ENCODE data around the gene KLHL11.
"Not testable (repeated sequence)": the region's sequence is repeated elsewhere in the genome, so short reads cannot be mapped to it uniquely, and the experiment has no call there.

KLHL11 gene

DNA sequence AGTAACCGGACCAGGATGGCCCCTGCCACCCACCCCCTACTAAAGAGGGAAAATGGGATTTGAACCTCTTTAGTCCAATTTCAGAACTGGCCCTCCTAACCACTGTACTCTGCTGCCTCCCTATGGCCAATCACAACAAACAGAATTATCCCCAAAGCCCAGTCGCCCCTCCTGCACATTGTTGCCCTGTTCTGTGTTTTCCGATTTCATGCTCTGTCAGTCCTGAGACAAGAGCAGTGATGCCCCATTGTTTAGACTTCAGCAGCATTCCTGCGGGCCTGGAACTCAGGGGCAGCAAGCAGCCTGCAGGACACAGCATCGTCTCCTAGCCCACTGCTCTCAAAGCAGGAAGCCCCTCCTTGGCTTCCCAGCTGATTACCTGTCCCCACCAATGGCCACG lies 20.5 kb upstream of the KLHL11 start:
- DNase-seq (ENCODE audit: low read depth): no peak

DNA sequence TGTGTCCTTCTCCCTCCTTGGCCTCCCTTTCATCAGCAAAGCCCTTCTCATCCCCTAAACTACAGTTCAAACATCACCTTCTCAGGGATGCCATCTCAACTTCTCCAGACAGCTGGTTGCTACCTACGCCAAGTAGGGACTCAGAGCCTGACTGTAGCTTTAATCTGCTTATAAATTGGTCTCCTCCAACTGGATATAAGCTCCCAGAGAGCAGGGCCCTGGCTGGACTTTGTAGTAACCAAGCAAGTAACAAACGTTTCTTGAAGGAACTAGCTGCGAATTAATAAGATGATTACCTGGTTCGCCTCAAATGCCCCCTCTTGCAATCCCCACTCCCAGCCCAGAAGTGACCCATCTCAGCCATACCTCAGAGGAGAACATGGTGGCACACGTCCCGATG lies 17.5 kb upstream of the KLHL11 start:
- DNase-seq (ENCODE audit: low read depth): no peak

DNA sequence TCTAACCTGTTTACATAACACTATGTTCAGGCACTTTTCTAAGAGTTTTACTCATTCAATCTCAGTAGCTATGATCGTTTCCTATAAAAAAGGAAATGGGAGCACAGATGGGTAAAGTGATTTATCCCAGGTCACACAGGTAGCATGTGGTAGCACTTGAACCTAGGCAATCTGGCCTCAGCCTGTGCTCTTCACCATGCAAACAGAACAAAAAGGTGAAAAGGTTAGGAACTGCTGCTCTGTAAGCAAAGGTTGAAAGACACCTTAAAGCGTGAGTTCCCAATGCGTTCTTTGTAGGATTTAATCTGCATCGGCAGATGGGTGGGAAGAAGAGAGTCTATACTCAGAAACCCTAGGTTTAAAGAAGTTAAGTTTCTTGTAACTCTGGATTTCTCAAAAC lies 14.9 kb upstream of the KLHL11 start:
- no peak for DNase-seq (ENCODE audit: low read depth)

DNA sequence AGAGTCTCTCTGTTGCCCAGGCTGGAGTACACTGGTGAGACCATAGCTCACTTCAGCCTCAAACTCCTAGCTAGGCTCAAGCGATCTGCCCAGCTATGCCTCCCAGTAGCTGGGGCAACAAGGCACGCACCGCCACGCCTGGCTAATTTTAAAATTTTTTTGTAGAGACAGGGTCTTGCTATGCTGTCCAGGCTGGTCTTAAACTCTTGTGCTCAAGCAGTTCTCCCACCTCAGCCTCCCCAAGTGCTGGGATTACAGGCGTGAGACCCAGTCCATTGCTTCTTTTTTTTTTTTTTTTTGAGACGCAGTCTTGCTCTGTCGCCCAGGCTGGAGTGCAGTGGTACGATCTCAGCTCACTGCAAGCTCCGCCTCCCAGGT lies 9.1 kb upstream of the KLHL11 start:
- not testable (repeated sequence) for DNase-seq (ENCODE audit: low read depth)

DNA sequence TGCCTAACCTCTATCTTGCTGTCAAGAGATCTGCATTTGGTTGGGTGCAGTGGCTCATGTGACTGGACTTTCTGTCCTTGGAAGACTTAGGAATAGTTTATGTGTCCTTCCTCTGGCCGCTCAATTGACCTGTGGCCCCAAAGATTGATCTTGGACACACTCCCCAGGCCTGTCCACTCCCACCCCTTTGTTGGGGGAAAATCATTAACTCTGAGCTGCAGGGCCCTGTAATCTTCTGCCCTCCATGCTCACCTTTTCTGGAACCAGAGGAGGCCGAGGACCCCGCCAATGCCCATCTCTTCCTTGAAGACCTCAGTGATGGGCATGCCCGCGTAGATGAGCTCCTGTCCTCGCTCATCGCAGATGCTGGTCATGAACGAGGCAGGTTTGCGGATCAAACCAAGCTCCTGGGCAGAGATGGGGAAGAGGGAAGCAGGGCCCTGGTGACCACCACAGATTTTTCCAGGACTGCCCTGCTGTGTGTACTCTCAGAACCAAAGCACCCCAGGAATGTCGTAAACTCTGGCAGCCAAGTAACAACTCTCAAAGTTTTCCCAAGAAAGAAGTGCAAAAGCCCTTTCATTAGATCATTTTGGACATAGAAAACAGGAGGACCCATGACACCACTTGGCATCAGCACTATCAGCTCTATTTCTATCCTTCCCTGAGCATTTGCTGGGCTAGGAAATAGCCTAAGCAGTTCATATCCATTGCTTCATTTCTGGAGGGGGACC lies 8.5 kb upstream of the KLHL11 start:
- no peak for DNase-seq (ENCODE audit: low read depth)

DNA sequence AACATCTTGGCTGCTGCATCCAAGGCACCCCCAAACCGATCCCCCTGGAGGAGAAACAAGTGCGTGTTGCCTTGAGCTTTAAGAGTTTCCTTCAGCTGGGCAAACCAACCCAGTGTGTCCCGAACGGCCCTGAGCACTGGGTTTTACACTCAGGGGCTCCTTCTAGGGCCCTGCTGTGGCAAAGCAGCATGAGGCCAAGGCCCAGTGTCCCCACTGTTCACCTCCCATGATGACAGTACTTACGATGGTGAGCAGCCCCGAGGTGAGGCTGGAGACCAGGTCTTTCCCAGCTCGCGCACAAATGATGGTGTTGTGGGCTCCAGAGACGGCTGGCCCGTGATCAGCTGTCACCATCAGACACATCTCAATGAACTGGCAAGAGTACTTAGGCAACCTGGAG lies 6.6 kb upstream of the KLHL11 start:
- DNase-seq (ENCODE audit: low read depth): no peak

DNA sequence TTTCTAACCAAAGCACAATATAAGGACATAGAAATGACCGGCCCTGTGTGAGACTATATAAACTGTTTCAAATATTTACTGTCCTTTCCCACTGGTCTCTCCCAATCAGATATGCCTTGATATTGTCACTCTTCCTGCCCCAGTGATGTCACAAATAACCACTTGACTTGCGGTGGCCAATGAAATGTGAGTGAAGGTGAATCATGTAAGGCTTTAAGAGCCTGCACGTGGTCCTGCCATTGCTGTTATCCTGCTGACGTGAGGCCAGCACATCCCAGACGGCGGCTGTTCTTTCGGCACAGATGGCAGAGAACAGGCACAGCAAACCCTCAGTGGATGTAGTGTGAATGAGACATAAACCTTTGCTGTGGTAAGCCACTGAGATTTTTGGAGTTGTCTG lies 5.4 kb upstream of the KLHL11 start:
- DNase-seq (ENCODE audit: low read depth): no peak

DNA sequence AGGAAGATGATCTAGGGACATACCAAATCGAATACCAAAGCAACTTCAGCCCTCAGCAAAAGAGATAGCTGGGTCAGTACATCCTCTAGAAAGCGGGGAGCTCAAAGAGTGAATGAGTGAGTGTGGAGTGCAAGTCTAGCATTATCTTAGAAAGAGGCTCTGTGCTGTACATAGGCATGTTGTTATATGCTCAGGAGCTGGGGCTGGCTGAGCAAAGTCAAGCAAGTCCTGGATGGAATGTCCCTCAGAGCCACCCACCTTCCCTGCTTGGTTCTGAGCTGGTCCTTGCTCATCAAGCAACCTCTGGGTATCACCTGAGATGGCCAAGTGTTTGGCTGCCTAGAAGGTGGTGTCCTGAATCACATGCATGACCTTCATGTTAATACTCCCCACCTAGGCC lies 4.9 kb upstream of the KLHL11 start:
- DNase-seq (ENCODE audit: low read depth): no peak

DNA sequence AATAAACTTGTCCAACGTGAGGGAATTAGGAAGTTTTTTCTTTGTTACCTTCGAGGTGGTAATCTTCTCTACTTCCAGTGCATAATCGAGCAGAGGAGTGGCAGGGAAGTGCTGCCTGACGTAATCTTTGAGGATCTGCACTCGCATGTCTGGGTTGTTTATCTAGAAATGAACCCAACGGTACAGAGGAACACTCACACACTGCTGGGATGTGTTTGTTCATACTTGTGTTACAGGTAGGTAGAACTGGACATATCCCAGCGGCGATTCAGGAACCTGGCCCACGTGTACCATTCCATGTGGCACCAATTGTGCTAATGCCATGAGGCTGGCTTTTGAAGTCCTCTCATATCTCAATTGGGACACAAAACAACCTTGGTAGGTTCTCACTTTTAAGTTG lies 4.2 kb upstream of the KLHL11 start:
- DNase-seq (ENCODE audit: low read depth): no peak

DNA sequence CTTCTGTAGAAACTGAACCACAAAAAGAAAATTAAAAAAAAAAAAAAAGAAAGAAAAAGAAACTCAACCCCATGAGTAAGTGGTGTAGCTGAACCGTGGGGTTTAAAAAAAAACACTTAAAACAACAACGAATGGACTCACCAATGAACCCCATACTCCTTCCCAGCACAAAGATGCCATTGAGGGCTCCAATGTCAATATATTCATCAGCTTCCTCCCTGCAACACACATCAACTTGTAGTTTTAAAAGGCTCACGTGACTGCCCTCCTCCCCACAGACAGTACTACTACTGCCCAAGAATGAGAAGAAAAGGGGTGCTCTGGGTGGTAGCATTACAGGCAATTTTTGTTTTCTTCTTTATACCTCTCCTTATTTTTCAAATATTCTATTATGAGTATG lies 3.3 kb upstream of the KLHL11 start:
- DNase-seq (ENCODE audit: low read depth): no peak

DNA sequence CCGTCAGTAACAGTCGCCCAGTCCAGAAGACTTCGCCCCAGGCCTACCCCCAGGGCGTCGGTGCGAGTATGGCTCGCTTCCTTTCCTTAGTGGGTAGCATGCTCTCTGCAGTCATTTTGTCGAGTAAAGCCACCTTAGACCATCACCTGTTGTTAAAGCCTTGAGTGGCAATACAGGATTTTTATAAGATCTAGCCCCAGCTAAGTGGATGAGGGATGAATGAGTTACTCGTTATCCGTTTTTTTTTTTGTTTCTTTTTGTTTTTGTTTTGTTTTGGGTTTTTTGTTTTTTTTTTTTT lies 322 bp upstream of the KLHL11 start:
- DNase-seq (ENCODE audit: low read depth): no peak

DNA sequence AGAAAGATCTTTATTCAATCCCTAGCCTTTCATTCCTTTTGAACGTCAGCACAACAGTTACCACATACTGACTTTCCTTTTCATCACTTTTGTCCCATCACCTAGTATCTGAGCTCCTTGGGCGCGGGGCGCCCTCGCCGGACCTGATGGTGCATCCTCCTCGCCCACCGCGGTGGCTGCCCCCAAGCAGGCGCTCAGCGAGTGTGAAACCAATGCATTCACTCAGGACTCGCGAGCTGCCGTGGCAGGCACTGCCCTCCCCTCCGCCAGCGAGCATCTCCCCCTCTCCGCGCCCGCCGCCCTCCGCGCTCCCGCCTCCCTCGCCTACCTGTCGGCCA lies 756 bp downstream of the KLHL11 start:
- DNase-seq (ENCODE audit: low read depth): no peak

DNA sequence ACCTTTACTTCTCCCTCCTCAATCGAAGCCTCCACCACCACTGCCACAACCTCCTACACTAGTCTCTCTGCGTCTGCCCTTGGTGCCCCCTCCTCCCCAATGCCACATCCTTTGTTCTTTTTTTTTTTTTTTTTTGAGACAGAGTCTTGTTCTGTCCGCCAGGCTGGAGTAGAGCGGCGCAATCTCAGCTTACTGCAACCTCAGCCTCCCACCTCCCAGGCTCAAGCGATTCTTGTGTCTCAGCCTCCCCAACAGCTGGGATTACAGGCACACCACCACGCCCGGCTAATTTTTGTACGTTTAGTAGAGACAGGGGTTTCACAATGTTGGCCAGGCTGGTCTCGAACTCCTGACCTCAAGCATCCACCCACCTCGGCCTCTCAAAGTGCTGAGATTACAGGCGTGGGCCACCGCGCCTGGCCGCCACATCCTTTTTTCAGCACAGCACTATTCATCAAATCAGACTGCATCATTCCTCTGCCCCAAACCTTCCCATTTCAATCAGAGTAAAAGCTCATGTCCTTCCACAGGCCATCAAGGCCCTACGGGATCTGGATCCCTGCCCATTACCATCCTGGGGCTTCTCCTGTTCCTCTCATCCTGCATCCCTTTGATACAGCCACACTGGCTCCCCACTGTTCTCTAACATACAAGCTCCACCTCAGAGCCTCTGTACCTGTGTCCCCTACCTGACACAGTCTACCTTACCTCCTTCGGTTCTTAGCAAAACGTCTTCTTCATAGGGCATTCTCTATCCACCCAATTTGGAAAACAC lies 2.0 kb downstream of the KLHL11 start:
- peak; percentile 1 for DNase-seq (ENCODE audit: low read depth)

DNA sequence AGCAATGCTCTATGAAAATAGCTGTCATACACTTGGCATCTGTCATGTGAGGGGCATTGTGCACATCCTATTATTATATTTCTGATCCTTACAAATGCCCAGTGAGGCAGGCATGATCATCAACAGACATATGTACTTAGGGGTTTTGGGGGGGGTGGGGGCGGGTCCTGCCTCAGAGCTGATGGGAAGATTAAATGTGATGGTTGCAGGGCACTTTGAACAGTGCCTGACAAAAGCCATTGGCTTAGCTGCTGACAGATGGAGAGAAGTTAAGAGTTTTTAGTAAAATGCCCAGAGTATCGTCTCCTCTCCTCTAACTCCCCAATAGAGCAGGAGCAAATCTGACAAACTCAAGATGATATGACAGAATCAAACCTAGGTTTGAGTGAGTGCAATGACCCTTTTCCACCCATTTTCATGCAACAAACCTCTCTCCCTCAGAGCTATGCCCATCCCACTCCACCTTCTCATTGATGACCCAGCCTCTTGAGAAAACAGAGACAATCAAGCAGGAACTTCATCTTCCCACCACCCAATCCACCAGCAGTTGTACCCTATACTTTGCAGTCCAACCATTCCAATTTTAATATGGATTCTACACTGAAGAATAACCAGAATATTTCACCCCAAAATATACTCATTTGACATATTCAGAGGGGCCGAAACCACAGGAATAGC lies 4.8 kb downstream of the KLHL11 start:
- DNase-seq (ENCODE audit: low read depth): no peak

DNA sequence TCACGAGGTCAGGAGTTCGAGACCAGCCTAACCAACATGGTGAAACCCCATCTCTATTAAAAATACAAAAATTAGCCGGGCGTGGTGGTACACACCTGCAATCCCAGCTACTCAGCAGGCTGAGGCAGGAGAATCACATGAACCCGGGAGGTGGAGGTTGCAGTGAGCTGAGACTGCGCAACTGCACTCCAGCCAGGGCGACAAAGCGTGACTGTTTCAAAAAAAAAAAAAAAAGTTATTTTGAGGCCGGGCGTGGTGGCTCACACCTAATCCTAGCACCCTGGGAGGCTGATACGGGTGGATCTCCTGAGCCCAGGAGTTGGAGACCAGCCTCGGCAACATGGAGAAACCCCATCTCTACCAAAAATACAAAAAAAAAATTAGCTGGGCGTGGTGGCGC lies 13.8 kb downstream of the KLHL11 start:
- not testable (repeated sequence) for DNase-seq (ENCODE audit: low read depth)

DNA sequence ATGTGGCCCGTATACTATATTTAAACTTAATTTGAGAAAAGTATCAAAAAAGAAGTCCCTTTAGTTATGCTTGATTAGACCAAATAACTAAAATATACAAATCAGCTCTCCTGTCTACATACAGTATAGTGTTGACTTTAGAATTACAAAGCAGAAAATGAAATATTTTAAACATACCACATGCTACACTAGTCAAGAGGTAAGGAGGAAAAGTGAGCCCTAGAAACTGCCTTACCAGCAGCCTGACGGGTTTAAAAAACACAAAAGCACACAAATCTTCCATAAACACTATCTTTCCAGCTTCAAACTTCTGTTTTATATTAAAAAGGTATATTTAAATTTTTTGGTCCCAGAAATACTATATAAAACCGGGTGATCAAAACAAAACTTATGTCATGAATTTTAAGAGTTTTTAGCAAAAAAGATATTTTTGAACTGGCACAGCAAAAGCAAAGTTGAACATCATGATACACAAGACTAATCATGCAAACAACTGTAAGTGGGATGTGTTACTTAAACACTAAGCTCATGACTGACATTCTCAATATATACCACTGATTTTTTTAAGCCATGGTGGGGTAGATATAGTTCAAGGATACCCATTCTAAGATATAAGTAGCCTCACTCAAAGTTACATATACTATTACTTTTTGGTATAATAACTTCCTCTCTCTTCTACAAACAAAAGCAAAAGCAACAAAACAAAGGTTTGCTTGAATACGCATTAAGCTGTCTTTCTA lies 15.8 kb downstream of the KLHL11 start:
- DNase-seq (ENCODE audit: low read depth): no peak

DNA sequence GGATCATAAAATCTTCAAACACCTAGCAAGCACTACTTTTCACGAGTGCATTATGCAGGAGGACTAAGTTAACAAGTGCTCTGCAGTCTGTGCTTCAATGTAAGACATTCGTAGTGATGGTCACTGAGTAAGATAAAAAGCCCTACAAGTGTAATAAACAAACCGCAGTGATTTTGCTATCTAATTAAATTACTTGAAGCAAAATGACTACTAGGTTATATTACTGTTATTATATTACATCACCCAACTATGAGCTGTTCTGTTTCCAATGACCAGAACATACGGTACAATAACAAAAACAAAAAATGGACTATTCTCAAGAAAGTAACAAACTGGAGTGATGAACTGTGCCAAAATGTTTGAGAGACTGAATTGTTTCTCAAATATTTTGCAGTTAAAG lies 16.4 kb downstream of the KLHL11 start:
- no peak for DNase-seq (ENCODE audit: low read depth)

DNA sequence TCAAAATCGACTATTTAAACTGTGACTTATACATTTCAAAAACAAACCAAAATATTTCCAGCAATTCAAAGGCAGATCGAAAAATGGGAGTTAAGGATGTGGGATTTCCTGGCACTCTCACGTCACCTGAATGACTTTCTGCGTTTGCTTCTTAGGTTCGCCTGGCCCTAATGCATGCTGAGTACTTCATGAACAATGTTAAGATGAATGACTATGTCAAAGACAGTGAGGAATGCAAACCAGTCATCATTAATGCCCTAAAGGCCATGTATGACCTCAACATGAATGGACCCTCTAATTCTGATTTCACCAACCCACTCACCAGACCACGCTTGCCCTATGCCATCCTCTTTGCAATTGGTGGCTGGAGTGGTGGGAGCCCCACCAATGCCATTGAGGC lies 20.3 kb downstream of the KLHL11 start:
- DNase-seq (ENCODE audit: low read depth): no peak

DNA sequence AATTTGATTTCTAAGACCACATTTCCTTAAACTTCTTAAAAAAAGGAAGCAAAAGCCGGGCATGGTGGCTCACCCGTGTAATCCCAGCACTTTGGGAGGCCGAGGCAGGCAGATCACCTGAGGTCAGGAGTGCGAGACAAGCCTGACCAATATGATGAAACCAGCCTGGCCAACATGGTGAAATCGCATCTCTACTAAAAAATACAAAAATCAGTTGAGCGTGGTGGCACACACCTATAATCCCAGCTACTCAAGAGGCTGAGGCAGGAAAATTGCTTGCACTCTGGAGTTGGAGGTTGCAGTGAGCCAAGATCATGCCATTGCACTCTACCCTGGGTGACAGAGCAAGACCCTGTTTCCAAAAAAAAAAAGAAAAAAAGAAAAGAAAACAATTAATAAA lies 24.4 kb downstream of the KLHL11 start:
- DNase-seq (ENCODE audit: low read depth): not testable (repeated sequence)

DNA sequence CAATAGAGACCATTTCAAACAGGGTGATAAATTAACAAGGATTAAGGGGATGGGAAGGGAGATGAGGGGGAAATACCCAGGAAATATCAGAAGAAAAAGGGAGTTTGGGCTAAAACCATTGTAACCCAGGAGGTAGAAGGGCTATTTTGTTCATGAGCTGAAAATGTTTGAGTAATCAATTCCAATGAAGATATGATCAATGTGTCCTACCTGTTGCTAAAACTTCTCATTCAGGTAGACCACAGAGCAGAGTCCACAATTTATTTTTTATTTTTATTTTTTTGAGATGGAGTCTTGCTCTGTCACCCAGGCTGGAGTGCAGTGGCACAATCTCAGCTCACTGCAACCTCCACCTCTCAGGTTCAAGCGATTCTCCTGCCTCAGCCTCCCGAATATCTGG lies 25.8 kb downstream of the KLHL11 start:
- not testable (repeated sequence) for DNase-seq (ENCODE audit: low read depth)

DNA sequence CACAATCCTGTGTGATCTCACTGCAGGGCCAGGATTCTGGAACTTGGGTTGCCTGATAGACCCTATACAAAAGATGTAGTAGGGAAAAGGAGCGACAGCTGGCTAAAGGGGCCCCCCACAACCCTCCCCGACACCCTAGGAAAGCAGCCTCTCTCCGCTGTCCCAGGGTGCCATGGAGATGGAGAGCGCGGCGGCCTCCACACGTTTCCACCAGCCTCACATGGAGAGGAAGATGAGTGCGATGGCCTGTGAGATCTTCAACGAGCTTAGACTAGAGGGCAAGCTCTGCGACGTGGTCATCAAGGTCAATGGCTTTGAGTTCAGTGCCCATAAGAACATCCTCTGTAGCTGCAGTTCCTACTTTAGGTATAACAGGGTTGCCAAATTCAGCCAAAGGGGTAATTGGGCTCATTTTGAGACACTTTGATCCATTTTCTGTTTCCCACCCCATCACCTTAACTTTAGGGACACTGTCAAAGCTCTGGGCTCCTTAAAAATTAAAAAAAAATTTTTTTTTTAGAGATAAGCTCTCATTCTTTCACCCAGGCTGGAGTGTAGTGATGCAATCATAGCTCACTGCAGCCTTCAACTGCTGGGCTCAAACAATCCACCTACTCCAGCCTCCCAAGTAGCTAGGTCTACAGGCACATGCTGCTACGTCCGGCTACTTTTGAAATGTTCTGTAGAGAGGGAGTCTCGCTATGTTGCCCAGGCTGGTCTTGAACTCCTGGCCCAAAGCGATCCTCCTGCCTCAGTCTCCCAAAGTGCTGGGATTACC lies 27.3 kb downstream of the KLHL11 start, which contains the start of gene KLHL10:
Gene KLHL10, plus strand, starts transcription at position 65 of the 778 bp plus-strand sequence. Its CDS starts 108 bp downstream, at position 173.
- no peak for DNase-seq (ENCODE audit: low read depth)
